Fibroblast of upper back skin (primary cell): Measurements from ENCODE around the gene HIF3A.

Experiments
- DNase-seq: peaks from one replicate; pipeline ENCODE4 v3.0.0-alpha.2; 2013

The HIF3A gene

DNA sequence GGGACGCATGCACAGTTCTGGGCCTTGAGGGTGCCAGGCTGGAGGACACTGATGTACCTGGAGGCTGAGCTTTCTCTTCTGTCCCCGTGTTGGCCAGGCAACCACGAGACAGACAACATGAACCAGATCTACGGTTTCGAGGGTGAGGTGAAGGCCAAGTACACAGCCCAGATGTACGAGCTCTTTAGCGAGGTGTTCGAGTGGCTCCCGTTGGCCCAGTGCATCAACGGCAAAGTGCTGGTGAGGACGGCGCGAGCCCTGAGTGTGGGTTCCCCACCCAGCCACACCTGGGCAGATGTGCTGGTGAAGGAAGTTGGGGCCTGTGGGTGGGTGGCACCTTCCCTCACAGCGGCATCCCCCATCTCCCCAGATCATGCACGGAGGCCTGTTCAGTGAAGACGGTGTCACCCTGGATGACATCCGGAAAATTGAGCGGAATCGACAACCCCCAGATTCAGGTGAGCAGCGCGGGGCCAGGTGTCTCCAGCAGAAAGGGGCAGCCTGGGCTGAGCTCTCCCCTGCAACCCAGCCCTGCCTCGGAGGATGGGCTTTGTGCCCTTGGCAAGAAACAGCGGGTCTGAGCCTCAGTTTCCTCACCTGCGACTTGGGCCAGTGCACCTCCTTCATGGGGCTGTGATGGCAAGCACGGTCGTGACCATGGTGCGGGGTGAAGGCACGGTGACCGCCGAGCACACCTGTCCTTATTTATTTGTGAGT is 90.3 kb downstream of the HIF3A start:
- no peak for DNase-seq

DNA sequence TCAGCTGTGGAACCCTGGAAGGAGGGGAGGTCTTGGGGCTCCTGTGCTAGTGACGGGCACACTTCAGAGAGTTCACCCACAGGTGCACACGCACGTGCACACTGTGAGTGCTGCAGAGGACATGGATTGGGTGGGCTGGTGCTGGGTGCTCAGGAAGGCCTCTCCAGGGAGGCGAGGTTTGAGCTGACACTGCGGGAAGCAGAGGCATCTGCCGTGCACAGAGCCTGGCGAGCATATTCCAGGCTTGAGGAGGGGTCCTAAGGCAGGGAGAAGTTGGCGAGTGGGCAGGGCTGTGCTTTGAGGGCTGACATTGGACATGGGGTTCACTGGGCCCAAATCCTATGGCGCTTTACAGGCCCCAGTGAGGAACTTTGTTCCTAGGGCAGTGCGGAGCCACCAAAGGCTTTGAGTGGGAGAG is 90.9 kb downstream of the HIF3A start:
- DNase-seq = no peak

DNA sequence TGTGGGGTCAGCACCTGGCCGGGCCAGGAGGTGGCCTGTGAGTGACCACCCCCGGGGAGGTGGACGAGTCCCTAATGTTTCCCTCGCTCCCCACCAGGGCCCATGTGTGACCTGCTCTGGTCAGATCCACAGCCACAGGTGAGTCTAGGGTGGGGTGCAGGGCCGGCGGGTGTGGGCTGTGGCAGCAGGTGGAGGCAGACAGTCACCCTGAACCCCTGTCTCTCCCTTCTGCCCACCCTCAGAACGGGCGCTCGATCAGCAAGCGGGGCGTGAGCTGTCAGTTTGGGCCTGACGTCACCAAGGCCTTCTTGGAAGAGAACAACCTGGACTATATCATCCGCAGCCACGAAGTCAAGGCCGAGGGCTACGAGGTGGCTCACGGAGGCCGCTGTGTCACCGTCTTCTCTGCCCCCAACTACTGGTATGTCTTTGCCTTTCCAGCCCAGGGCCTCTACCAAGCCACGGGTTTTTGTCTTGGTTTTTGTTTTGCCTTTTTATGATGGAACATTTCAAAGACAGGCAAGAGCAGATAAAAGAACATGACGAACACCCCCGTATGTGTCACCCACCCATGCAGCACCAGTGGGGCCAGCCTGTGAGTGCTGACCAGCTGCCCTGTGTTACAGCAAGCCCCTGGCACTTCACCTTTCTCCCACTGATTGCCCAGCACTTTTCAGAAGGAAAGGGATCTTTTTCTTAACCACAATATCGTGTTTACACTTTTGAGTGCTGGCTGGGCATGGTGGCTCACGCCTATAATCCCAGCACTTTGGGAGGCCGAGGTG is 91.7 kb downstream of the HIF3A start:
- DNase-seq = no peak

DNA sequence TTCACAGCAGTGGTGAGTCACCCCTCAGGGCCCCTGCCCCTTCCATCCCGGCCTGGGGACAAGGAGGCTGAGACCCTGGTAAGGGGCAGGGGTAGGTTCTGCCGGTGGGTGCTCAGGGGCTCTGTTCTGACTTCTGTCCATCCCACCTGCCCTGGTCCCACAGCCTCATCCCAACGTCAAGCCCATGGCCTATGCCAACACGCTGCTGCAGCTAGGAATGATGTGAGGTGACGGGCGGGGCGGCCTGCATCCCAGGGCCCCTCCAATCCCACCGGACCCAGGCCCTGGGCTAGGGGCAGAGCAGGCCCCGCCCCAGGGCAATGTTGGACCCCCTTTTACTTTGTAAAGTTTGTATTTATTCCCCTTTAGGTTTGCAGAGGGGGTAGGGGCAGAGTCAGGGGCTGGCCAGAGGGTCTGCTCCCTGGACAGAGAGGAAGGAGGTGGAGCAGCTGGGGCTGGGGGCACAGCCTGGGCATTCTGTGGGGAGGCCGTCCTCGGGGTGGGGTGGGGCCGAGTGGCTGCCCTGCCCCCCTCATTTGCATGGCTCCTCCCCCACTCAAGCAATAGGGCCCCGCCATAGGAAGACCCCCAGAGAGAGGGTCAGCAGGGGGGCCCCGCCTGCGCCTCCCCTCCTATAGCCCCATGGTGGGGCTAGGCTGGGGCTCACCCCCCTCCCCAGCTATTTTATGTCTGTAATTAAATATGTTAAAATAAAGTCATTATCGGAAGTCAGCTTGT is 93.4 kb downstream of the HIF3A start:
- no peak for DNase-seq

DNA sequence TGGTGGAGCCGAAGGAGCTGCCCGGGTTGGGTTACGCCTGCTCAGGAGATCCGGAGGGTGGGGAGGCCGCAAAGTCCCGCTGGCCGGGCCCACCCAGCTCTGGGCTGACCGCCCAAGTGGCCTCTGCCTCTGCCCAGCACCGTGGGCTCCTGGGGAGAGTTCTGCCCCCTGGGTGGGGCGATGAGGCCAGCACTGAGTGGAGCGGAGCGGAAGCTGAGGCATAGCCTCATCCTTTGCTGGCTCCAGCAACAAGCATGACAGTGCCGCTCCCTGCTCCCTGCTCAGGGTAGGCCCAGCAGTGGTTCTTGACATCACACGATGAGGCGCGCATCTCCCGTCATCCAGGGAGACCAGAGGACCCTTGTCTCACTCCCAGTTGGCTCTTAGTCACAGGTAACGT is 94.0 kb downstream of the HIF3A start:
- no peak for DNase-seq

DNA sequence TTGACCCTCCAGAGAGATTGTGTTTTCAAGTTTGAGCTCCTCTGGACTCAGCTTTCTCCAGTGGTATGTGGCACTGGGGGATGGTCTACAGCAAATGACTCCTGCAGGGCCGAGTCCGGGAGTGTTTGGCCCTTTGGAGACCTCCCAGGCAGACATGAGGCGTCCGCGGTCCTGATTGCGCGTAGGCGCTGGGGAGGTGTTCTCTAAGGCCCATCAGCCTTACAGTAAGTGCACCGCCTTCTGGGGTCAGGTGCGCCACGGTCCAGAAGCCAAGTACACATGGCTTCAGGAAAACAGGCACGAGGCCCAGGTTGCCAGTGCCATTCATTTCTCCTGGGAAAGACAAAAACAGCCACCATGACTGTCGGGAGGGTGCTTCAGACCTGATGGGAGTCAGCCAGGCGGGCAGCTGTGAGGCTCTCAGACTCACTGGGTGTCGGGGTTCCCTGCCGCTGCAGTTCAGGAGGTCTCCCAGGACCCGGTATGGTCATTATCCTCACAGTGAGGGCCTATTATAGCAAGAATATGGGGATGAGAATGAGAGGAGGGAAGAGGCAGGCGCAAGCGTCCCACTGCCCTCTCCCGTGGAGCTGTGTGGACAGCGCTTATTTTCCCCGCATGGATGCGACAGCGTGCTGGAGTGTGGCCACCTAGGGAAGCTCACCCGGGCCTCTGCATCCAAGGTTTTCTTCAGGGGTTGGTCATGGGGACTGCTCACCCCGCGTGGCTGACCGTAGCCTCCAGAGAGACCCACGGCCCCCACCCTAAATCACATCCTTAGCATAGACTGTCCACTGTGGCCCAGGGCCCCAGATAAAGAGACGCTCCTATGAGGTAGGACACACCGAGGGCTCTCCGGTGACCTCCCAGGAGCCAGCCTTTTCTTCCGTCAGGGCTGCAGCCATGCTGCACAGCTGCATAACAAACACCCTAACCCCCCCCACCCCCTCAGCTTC is 94.7 kb downstream of the HIF3A start:
- no peak for DNase-seq

DNA sequence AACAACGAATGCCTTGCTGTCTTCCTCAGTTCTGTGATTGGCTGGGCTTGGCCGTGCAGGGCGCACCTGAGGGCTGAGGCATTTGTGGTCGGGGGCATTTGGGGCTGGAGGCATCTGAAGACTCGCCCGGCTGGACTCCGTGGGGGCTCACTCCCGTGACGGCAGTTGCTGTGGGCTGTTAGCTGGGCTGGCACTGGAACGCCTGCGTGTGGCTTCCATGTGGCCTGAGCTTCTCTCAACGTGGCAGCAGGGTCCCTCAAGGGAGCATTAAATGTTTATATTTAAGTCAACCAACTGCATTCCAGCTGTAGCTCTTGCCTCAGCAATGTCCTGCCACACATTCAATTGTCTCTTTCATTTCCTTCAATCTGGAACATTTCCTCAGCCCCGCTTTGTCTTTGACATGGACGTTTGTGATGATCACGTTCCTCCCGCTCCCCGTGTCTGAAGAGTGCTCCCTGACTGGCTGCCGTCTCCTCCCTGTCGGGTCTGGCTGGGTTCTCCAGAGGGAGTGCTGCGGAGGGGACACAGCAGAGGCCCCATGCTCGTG is 95.5 kb downstream of the HIF3A start:
- peak; percentile 79 for DNase-seq

DNA sequence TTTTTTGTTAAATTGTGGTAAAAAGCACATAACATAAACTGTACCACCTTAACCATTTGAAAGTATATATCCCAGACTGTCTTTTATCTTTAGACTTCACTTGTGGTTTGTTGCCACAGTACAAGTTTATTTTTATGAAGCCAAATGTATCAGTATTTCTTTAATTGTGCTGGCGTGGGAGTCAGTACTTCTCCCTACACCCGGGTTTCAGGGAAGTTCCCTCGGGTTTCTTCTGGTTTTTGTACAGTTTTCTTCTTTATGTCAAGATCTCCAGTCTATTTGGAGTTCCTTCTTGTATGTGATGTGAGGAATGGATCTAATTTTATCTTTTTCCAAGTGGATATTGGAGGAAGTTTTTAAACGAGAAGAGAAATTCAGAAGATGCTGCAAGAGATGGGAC is 96.0 kb downstream of the HIF3A start:
- DNase-seq = no peak
